ENCODE results near the gene KLHL30.

- TF ChIP-seq CTCF (IDR thresholded peaks at IDR 0.05) = no peak
- no peak for TF ChIP-seq EP300 (IDR thresholded peaks at IDR 0.05; ENCODE audit: low read depth)
- no peak for TF ChIP-seq POLR2A (IDR thresholded peaks at IDR 0.05)
- no peak for TF ChIP-seq POLR2AphosphoS5 (IDR thresholded peaks at IDR 0.05)
Measured at GRCh38 chr2:238143239-238143951, 4.9 kb downstream of the KLHL30 start.

All from transverse colon (tissue), 4 donors.